Smooth muscle cell (in vitro differentiated cells): ENCODE data around the gene GLT8D2. TPM values are rescaled to one million over a fixed set of nuclear protein-coding genes. Genes with fewer than 3 reads are reported as not detected.

Experiments
- DNase-seq: peaks from one replicate; lab custom pipeline; 2025; ENCODE audit not compliant: unreplicated experiment; lab: John Stamatoyannopoulos, UW
- H2AFZ ChIP-seq: fragments of 200-600 bp; sonication (generic); 2 replicates; pipeline ENCODE4 v1.6.0; 2016; ENCODE audit warnings: antibody characterized with exemption, low read depth, mild to moderate bottlenecking
- H3F3A ChIP-seq: fragments of 200-600 bp; sonication (generic); 2 replicates; pipeline ENCODE4 v1.6.0; 2017; ENCODE audit warnings: antibody characterized with exemption, low read depth
- H3K27ac ChIP-seq: fragments of 200-600 bp; sonication (generic); 2 replicates; pipeline ENCODE4 v1.5.1; 2016; ENCODE audit warnings: low read depth, mild to moderate bottlenecking
- H3K27me3 ChIP-seq: fragments of 200-600 bp; sonication (generic); 2 replicates; pipeline ENCODE4 v1.6.1; 2016; ENCODE audit warnings: low read depth, mild to moderate bottlenecking
- H3K36me3 ChIP-seq: fragments of 200-600 bp; sonication (generic); 2 replicates; pipeline ENCODE4 v1.5.1; 2016; ENCODE audit warnings: low read depth
- H3K4me1 ChIP-seq: fragments of 200-600 bp; sonication (generic); 2 replicates; pipeline ENCODE4 v1.5.1; 2016; ENCODE audit warnings: low read depth
- H3K4me2 ChIP-seq: fragments of 200-600 bp; sonication (generic); 2 replicates; pipeline ENCODE4 v1.6.0; 2016; ENCODE audit warnings: mild to moderate bottlenecking
- H3K4me3 ChIP-seq: fragments of 200-600 bp; sonication (generic); 2 replicates; pipeline ENCODE4 v1.5.1; 2016; ENCODE audit warnings: mild to moderate bottlenecking
- H3K79me2 ChIP-seq: fragments of 200-600 bp; sonication (generic); 2 replicates; pipeline ENCODE4 v1.6.0; 2016; ENCODE audit warnings: low read depth, mild to moderate bottlenecking
- H3K9ac ChIP-seq: fragments of 200-600 bp; sonication (generic); 2 replicates; pipeline ENCODE4 v1.6.0; 2016; ENCODE audit warnings: low read depth
- H3K9me3 ChIP-seq: fragments of 200-600 bp; sonication (generic); replicated peaks from 2 replicates; pipeline ENCODE4 v1.5.1; 2016; ENCODE audit warnings: low read depth
- H4K20me1 ChIP-seq: fragments of 200-600 bp; sonication (generic); 2 replicates; pipeline ENCODE4 v1.6.0; 2016; ENCODE audit warnings: low read depth
- WGBS: methylation state at CpG from one replicate; pipeline ENCODE4 v1.1.7; 2016; ENCODE audit warnings: low lambda C conversion rate; 5-methylcytosine and 5-hydroxymethylcytosine counted together
- polyA plus RNA-seq: library from polyadenylated mRNA; unstranded; fragments of >200 nt; fragmentation: Nextera tagmentation; extraction: Ambion mirVana; gene quantifications from 2 replicates; pipeline ENCODE4 v1.2.1, GENCODE V29; 2016
- total RNA-seq: library from RNA; depleted of rRNA; stranded (reverse); fragments of >200 nt; gene quantifications from 2 replicates; pipeline ENCODE4 v1.2.3, GENCODE V29; 2014
- TF ChIP-seq, protein P1 (sequence below): fragments of 200-600 bp; sonication (generic); IDR thresholded peaks from 2 replicates; pipeline ENCODE4 v1.5.1; 2017; ENCODE audit warnings: borderline replicate concordance, mild to moderate bottlenecking, antibody characterized with exemption; ENCODE audit not compliant: insufficient read depth, poor library complexity, severe bottlenecking

Gene GLT8D2
- total and polyA plus RNA-seq, 2 experiments from 2014 or later: 43.0 to 47.7 TPM

DNA sequence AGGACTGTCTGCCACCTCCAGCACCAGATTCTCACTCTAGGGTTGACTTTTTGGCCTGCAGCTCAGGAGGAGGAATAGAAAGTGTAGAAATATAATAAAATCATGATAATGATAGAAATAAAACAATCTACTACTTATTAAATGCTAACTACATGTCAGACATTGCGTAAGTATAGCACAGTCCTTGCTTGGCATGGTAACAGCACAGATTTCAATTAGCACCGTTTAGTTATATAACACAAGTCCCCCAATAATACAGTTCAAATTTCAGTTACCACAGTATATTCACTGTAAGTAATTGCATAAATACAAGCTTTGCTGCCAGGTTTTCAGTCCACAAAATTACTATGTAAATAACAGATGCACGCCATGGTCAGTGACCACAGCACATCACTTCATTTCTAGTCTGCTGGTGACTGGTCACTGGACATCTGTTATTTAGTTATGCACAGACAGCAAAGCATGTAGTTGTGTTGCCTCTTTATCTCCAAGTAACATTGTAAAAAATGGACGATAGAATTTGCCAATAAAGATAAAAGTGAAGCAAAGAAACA is 6.5 kb upstream of the GLT8D2 start:
- Histone ChIP-seq H3K27ac (no peak overlapping the region), H3K36me3 (no peaks in the 10 kb centered on the region), H3K9ac (no peak overlapping the region), H4K20me1 (no peaks in the 10 kb centered on the region), H3K4me3 (no peak overlapping the region), H3K9me3 (no peaks in the 10 kb centered on the region), H3F3A (no peaks in the 10 kb centered on the region), H3K4me2 (no peak overlapping the region), H3K4me1 (no peaks in the 10 kb centered on the region), H2AFZ (no peak overlapping the region), H3K79me2 (no peaks in the 10 kb centered on the region), H3K27me3 (peaks cover 14% of the 10 kb centered on the region)
- TF ChIP-seq, protein P1, sequence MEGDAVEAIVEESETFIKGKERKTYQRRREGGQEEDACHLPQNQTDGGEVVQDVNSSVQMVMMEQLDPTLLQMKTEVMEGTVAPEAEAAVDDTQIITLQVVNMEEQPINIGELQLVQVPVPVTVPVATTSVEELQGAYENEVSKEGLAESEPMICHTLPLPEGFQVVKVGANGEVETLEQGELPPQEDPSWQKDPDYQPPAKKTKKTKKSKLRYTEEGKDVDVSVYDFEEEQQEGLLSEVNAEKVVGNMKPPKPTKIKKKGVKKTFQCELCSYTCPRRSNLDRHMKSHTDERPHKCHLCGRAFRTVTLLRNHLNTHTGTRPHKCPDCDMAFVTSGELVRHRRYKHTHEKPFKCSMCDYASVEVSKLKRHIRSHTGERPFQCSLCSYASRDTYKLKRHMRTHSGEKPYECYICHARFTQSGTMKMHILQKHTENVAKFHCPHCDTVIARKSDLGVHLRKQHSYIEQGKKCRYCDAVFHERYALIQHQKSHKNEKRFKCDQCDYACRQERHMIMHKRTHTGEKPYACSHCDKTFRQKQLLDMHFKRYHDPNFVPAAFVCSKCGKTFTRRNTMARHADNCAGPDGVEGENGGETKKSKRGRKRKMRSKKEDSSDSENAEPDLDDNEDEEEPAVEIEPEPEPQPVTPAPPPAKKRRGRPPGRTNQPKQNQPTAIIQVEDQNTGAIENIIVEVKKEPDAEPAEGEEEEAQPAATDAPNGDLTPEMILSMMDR: no peak
- 78% methylated on average over 4 of the region's 4 CpGs for WGBS
- no peak for DNase-seq

DNA sequence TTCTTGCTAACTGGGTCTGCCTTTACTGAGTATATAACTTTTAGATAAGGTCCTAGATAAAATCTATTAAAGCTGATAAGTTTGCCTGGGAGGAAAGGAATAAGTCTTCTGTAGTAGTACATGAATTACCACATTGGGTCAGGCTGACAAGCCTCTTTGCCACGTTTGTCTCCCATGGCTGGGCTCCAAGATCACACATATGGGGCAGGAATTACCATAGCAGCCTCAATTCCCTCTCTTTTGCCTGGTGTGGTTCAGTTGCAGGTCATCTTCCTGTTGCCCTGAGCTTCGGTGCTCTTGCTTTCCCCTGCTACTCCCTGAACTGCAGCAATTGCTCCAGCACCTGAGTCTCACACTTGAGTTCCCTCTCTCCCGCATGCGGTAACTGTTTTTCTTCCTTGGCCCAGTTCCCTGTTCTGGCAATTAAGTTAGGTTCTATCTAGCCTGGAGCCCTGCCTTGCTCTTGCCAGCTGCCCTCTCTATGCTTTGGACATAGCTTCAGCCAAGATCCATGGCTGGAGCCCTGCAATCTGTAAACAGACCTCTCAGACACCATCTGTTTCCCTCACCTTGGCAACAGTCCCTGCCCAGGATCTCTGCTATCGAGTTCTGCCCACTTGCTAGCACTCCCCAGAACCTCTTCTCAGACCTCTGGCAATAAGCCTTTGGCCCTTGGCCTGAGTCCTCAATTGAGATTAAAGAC is 5.8 kb upstream of the GLT8D2 start:
- Histone ChIP-seq H3K4me2 (no peak overlapping the region), H3K79me2 (no peaks in the 10 kb centered on the region), H3K27ac (no peak overlapping the region), H3K36me3 (no peaks in the 10 kb centered on the region), H3K9me3 (no peaks in the 10 kb centered on the region), H3K9ac (no peak overlapping the region), H3K4me3 (no peak overlapping the region), H2AFZ (no peak overlapping the region), H3F3A (no peaks in the 10 kb centered on the region), H3K27me3 (peaks cover 14% of the 10 kb centered on the region), H4K20me1 (no peaks in the 10 kb centered on the region), H3K4me1 (no peaks in the 10 kb centered on the region)
- 76% methylated on average over 5 of the region's 5 CpGs for WGBS
- TF ChIP-seq, protein P1: no peak
- DNase-seq: no peak

DNA sequence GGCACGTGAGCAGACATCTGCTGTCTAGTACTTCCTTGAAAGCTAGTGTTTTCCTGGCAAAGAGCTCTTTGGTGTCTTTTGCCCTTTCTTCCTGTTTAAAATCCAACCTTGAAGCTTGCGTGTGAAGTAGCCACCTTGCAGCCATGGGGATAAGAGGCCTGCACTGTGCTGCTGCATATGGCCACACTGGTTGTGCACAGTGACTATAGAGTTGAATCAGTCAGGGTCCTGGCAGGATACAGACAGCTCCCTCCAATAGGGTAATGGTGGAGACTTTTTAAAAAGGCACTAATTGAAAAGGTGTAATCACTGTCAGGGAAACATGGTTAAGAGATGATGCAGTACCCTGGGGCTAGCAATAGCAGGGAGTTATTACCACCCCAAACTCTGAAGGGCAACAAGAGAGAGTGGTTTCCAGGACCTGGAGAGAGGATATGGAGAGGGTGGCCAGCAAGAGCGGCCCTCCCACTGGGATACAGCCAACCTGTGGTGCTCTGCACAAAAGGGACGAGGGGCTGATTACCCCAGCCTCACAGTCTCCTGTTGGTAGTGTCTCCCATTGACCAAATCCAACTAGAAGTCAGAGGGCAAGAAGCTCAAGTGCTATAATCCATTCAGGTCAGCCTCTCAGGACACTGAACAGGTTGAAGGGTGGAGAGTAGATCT is 4.8 kb upstream of the GLT8D2 start:
- Histone ChIP-seq H4K20me1 (no peaks in the 10 kb centered on the region), H3K9me3 (no peaks in the 10 kb centered on the region), H3K27me3 (peaks cover 8% of the 10 kb centered on the region), H3K27ac (no peak overlapping the region), H3K4me2 (no peak overlapping the region), H3K4me3 (no peak overlapping the region), H3K36me3 (no peaks in the 10 kb centered on the region), H3K4me1 (peaks cover 4% of the 10 kb centered on the region), H3K79me2 (no peaks in the 10 kb centered on the region), H3F3A (peaks cover under 1% of the 10 kb centered on the region), H3K9ac (no peak overlapping the region), H2AFZ (no peak overlapping the region)
- TF ChIP-seq, protein P1: no peak
- 64% methylated on average over 4 of the region's 4 CpGs for WGBS
- no peak for DNase-seq
